ENCODE measurements around the gene TAF10.

TAF10 gene

DNA sequence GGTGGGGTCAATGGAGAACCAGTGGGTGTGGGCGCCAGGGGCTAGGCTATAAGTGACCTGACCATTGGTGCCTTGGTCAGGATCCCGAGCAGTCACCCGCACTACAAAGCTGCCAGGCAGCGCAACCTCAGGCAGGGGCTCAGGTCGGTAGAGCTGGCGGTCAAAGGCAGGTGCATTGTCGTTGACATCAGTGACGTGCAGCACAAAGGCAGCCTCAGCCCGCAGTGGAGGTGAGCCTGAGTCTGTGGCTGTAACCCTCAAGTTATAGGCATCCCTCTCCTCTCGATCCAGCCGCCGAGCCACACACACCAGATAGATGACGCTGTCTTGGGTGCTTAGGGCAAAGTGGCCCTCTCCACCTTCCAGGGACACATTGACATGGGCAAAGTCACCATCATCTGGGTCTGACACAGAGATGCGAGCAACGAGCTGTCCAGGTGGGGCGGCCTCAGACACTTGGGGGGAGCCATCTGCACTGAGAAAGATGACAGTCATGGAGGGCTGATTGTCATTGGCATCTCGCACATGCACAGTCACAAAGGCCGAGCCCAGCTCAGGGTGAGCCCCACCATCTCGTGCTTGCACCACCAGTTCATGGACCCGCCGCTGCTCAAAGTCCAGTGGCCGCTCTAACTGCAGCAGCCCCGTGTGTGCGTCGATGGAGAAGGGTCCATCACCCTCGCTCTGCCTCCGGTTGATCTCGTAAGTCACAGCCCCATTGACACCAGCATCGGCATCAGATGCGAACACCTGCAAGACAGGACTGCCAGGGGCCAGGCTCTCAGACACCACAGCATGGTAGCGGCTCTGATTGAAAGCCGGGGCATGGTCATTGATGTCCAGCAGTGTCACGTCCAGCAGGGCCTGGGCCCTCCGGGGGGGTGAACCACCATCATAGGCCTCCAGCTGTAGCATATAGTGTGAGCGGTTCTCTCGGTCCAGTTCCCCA lies 28.3 kb upstream of the TAF10 start:
- DNase-seq = no peak

DNA sequence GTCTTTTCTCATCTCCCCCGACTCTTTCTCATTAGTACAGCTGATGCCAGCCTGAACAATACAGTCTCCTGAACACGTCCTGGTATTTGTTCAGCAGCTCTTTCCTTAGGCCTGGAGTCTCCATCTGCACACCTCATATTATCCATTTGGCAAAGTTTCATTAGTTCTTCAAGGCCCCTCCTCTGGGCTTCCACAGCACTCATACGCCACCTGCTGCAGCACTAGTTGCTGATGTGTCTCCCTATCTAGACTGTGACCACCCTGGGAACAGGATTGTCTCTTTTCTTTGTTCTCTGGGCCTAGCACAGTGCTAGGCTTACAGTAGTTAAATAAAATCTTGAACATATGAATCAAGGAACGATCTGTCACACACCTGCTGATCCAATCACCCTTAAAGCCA lies 26.4 kb upstream of the TAF10 start:
- DNase-seq = no peak

DNA sequence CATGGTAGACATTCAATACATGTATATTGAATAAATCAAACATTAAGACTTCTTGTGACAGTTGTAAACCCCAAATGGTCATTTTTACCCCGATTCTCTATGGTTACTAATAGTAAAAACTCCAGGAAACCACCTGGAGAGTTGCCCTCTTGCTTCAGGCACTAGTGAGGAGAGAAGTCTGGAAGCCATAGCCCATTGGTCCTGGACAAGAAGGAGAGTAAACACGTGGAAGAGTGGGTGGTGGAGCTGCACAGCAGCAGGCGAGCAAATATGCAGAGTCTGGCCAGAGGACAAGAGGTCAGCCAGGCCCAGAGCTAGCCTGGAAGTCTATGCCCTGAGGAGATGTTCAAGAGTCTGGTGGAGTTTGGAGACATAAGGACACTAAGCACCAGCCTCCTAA lies 25.9 kb upstream of the TAF10 start:
- DNase-seq = no peak

DNA sequence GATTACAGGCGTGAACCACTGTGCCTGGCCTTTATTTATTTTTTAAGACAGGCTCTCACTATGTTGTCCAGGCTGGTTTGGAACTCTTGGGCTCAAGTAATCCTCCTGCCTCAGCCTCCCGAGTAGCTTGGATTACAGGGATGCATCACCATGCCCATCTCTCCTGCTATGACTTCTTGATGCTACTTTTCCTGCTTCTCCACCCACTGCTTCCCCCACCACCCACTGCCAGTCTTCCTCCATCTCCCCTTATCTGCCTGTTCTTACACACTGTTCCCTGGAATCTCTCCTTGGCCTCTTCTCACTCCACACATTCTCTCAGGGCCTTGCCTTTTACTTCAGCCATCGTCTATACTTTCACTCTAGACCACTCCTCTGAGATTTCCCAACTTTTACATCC lies 24.5 kb upstream of the TAF10 start:
- no peak for DNase-seq

DNA sequence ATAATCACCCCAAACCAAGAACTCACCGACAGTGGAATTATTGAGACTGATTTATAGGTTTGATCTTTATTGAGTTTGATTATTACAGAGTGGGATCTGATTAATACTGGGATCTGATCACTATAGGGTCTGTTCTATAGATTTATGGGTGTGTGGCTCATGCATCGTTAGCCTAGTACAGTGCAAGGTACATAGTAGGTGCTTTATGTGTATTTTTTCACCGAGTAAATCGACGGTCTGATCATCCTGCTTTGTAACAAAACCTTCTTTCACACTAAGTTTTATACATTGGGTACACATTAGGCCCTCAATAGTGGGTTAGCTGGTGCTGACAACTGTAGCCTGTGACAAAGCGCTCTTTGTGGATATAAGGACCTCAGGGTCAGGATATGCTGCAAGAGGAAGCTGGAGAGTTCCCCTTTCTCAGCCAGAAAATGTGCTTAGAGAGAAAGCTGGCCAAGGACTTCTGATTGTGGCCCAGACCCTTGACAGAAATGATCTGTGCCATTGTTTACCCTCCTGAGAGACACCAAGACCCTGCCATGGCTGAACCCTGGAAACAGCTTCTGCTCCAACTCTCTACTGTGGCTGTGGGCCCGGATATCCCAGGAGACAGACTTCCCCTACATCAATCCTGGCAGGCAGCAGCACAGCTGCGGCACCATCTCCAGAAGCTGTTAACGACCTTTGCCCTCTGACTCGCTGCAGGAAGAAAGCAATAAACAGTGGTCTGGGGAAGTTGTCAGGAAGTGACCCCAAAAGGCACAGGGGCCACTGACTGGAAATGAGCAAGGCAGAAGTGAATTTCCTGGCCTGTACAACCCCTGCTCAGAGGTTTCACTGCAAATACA lies 23.3 kb upstream of the TAF10 start:
- peak; percentile 69 for DNase-seq

GRCh38 chr11:6634534-6634933 lies 22.5 kb upstream of the TAF10 start:
- DNase-seq = no peak

- no peak for DNase-seq
Measured at GRCh38 chr11:6633422-6634408, 21.7 kb upstream of the TAF10 start.

DNA sequence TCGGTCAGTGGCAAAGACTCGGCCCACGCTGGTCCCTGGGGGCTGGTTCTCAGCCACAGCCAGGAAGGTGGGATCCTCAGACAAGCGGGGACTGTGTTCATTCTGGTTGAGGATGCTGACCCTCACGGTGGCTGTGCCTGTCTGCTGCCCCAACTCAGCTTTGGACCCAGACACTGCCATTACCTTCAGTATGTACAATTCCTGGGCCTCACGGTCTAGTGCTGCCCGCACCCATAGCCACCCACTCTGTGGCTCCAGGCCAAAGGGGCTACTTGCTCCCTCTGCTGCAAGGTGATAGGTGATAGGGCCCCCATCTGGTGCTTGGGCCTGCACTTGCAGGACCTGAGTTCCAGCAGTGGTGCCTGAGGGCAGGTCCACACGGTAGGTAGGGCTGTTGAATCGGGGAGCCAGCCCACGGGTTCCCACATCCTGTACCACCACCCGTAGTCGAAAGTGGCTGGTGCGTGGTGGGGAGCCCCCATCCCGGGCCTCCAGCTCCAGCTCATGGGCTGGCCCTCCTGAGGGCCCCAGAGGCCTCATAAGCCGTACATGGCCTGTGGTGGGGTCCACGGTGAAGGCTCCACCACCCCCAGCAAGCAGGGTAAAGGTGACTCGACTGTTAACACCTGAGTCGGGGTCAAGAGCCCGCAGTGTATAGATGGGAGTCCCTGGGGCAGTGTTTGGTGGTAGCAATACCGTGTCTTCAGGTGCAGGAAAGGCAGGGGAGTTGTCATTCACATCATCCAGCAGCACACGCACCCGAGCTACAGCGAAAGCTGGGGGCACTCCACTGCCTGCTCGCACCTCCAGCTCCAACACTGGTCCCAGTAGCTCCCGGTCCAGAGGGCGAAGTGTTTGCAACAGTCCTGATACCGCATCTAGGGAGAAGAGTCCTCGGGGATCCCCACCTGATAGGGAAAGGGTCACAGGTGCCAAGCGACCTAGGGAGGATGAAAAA lies 20.4 kb upstream of the TAF10 start:
- no peak for DNase-seq

GRCh38 chr11:6631361-6631890 lies 19.4 kb upstream of the TAF10 start:
- DNase-seq = no peak

GRCh38 chr11:6630632-6631291 lies 18.7 kb upstream of the TAF10 start:
- no peak for DNase-seq

- DNase-seq = no peak
Measured at GRCh38 chr11:6629892-6630631, 18.0 kb upstream of the TAF10 start.

DNA sequence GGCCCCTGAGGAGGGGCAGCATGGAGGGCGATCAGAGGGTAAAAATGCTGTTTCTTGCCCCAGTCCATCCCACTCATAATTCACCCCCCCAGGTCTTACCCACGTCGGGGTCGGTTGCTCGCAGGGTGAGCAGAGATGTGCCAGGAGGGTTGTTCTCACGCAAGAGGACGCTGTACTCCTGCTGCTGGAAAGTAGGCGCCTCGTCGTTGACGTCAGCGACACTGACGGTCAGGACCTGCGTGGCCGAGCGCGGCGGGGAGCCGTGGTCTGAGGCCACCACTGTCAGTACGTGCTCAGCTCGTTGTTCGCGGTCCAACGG lies 17.5 kb upstream of the TAF10 start:
- no peak for DNase-seq

GRCh38 chr11:6628526-6628925 lies 16.5 kb upstream of the TAF10 start:
- DNase-seq = no peak

- DNase-seq = no peak
Measured at GRCh38 chr11:6627762-6628241, 15.8 kb upstream of the TAF10 start.

DNA sequence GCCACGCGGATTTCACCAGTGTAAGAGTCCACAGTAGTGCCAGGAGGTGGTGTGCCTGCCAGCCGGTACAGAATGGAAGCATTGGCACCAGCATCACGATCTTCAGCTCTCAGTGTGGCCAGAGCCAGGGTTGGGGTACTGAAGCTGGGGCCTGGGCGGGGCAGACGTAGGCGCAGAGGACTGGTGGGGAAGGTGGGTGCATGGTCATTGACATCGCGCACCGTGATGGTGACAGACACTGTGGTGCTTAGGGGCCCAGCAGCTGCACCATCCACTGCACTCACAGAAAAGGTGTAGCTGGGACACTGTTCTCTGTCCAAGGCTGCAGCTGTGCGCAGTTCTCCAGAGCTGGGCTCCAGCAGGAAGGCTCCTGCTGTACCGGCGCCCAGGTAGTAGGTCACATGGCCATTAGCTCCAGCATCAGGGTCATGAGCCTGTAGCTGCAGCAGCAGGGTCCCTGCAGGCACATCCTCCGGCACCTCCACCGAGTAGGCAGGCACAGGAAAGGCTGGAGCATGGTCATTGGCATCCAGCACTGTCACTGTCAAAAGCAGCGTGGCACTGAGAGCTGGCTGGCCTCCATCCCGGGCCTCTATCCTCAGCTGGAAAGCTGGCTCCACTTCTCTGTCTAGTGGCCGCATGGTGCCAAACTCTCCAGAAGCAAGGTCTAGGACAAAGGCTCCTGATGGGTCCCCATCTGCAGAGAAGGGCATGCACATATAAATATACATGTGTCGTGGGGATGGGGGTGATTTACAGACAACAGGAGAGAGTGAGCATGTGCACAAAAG lies 15.2 kb upstream of the TAF10 start:
- DNase-seq = no peak

GRCh38 chr11:6625832-6626420 lies 13.9 kb upstream of the TAF10 start:
- no peak for DNase-seq

DNA sequence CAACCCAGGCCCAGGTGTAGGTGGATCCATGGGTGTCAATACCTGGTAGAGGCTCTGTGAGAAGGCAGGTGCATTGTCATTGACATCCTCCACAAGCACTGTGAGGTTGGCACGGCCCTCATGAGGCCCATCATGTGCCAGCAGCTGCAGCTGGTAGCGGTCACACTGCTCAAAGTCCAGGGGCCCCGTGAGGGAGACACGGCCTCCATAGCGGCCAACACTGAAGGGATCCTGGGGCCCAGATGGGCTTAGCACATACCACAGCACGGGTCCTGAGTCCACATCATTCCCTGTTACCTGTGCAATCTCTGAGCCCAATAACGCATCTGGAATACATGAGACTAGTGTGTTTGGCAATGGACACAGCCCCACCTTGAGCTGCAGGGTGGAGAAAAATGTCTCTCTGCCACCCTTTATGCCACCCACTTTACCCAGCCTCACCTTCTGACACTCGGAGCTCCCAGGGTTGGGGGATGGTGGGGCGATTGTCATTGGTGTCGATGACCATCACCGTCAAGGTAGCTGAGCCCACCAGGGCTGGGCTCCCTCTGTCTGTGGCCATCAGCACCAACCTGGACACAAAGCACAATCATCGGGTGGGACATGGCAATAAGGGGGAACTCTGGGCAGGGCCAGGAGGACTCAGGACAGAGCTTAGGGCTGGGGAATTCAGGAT lies 13.3 kb upstream of the TAF10 start:
- no peak for DNase-seq

Measured in islet precursor cell (in vitro differentiated cells).